Astrocyte (in vitro differentiated cells and primary cell): Measurements from ENCODE around the gene PSMD14. TPM values are rescaled to one million over a fixed set of nuclear protein-coding genes. Genes with fewer than 3 reads are reported as not detected.
A peak's percentile ranks its signal among the peaks of the same experiment; 100 is the strongest.

Source experiments
- DNase-seq: peaks from one replicate; pipeline ENCODE4 v3.0.0-alpha.2; 2010; ENCODE audit warnings: low read depth
- FAIRE-seq: peaks from 2 replicates; lab custom pipeline; 2011; peaks lifted over from hg19 to GRCh38; lab: Jason Lieb, UNC
- H2AFZ ChIP-seq: 2 replicates; pipeline ENCODE4 v1.6.0; 2012; ENCODE audit warnings: low read depth, low read length, inconsistent platforms
- H3K27ac ChIP-seq: 2 replicates; pipeline ENCODE4 v1.5.1; 2011; ENCODE audit warnings: low read depth, low read length, inconsistent platforms
- H3K27me3 ChIP-seq: 2 replicates; pipeline ENCODE4 v1.6.0; 2011; ENCODE audit warnings: low read length, inconsistent platforms; ENCODE audit not compliant: insufficient read depth
- H3K36me3 ChIP-seq: 2 replicates; pipeline ENCODE4 v1.5.1; 2011; ENCODE audit warnings: low read length, inconsistent platforms; ENCODE audit not compliant: insufficient read depth
- H3K4me1 ChIP-seq: 2 replicates; pipeline ENCODE4 v1.5.1; 2011; ENCODE audit warnings: low read length, inconsistent platforms; ENCODE audit not compliant: insufficient read depth
- H3K4me2 ChIP-seq: 2 replicates; pipeline ENCODE4 v1.6.0; 2012; ENCODE audit warnings: low read length, inconsistent platforms
- H3K4me3 ChIP-seq: 2 replicates; pipeline ENCODE4 v1.5.1; 2011; ENCODE audit warnings: low read depth, mild to moderate bottlenecking, low read length, inconsistent platforms; ENCODE audit not compliant: insufficient read depth
- H3K79me2 ChIP-seq: 2 replicates; pipeline ENCODE4 v1.6.0; 2012; ENCODE audit warnings: mild to moderate bottlenecking, low read length, inconsistent platforms; ENCODE audit not compliant: insufficient read depth
- H3K9ac ChIP-seq: 2 replicates; pipeline ENCODE4 v1.6.0; 2012; ENCODE audit warnings: mild to moderate bottlenecking, low read length, inconsistent platforms
- H3K9me3 ChIP-seq: 2 replicates; pipeline ENCODE4 v1.5.1; 2012; ENCODE audit warnings: low read depth, mild to moderate bottlenecking, low read length, inconsistent platforms; ENCODE audit not compliant: insufficient read depth
- H4K20me1 ChIP-seq: 2 replicates; pipeline ENCODE4 v1.6.0; 2012; ENCODE audit warnings: low read length, inconsistent platforms; ENCODE audit not compliant: insufficient read depth
- H3K27ac Mint-ChIP-seq: one replicate; pipeline ENCODE4 v1.8.0; 2021; ENCODE audit warnings: mild to moderate bottlenecking, mixed read lengths; ENCODE audit not compliant: unreplicated experiment
- H3K27me3 Mint-ChIP-seq: one replicate; pipeline ENCODE4 v1.8.0; 2021; ENCODE audit warnings: low read depth, mixed read lengths; ENCODE audit not compliant: unreplicated experiment
- H3K36me3 Mint-ChIP-seq: one replicate; pipeline ENCODE4 v1.8.0; 2021; ENCODE audit warnings: low read depth, mixed read lengths; ENCODE audit not compliant: unreplicated experiment
- H3K4me1 Mint-ChIP-seq: one replicate; pipeline ENCODE4 v1.8.0; 2021; ENCODE audit warnings: low read depth, mixed read lengths; ENCODE audit not compliant: unreplicated experiment
- H3K4me3 Mint-ChIP-seq: one replicate; pipeline ENCODE4 v1.8.0; 2021; ENCODE audit warnings: mild to moderate bottlenecking, moderate library complexity, mixed read lengths; ENCODE audit not compliant: unreplicated experiment
- H3K9me3 Mint-ChIP-seq: one replicate; pipeline ENCODE4 v1.8.0; 2021; ENCODE audit warnings: mild to moderate bottlenecking, mixed read lengths; ENCODE audit not compliant: unreplicated experiment
- CTCF ChIP-seq: IDR thresholded peaks from 2 replicates; pipeline ENCODE4 v1.5.1; 2011; ENCODE audit warnings: low read depth, mild to moderate bottlenecking, inconsistent platforms, low read length, moderate library complexity; ENCODE audit not compliant: insufficient read depth
- EZH2 ChIP-seq: IDR thresholded peaks from 2 replicates; pipeline ENCODE4 v1.6.1; 2012; ENCODE audit warnings: mild to moderate bottlenecking, low read length, inconsistent platforms; ENCODE audit not compliant: insufficient read depth
- total RNA-seq: library from RNA; stranded (reverse); gene quantifications from 2 replicates; pipeline ENCODE4 v1.2.1, GENCODE V29; 2021

Gene PSMD14
- total RNA-seq, 1 donor from 2014 or later, result 86.0 TPM

DNA sequence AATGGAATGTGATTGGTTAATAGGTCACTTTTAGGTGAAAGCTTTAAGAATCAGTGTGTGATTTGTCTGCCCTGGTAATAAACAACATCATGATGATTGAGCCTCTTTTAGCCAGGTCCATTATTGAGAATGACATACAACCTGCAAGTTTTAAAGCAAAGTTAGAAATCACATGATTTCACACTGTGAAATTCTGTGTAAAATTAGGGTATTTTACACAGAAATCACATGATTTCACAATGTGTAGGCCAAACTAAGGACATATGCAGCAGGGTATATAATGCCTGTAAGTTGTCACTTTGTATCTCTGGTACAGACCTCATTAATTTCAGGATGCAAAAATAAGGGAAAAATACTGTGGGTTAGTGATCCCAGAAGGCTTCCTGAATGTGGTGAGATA, 16.7 kb downstream of the PSMD14 start:
- no peaks in the 10 kb centered on the region for H3K27me3 Mint-ChIP-seq
- Histone ChIP-seq H3K4me3 (no peak overlapping the region), H3K9me3 (no peaks in the 10 kb centered on the region), H3K27ac (no peak overlapping the region), H2AFZ (no peak overlapping the region), H3K79me2 (peaks cover 88% of the 10 kb centered on the region), H3K36me3 (peaks cover 19% of the 10 kb centered on the region), H4K20me1 (peaks cover 29% of the 10 kb centered on the region), H3K9ac (no peak overlapping the region), H3K4me1 (no peaks in the 10 kb centered on the region), H3K4me2 (no peak overlapping the region), H3K27me3 (no peaks in the 10 kb centered on the region)
- FAIRE-seq, result peak; percentile 43
- H3K36me3 Mint-ChIP-seq, result peaks cover 10% of the 10 kb centered on the region
- no peaks in the 10 kb centered on the region for H3K9me3 Mint-ChIP-seq
- DNase-seq, result no peak
- TF ChIP-seq CTCF, result no peak
- TF ChIP-seq EZH2, result no peak
- H3K27ac Mint-ChIP-seq, result no peak overlapping the region
- H3K4me1 Mint-ChIP-seq, result peaks cover 7% of the 10 kb centered on the region
- H3K4me3 Mint-ChIP-seq, result no peak overlapping the region

- Histone ChIP-seq H3K27me3 (no peaks in the 10 kb centered on the region), H3K4me3 (no peak overlapping the region), H3K9me3 (no peaks in the 10 kb centered on the region), H3K4me2 (no peak overlapping the region), H2AFZ (no peak overlapping the region), H3K4me1 (no peaks in the 10 kb centered on the region), H3K79me2 (peaks cover 89% of the 10 kb centered on the region), H3K27ac (no peak overlapping the region), H3K9ac (no peak overlapping the region), H4K20me1 (peaks cover 26% of the 10 kb centered on the region), H3K36me3 (peaks cover 9% of the 10 kb centered on the region)
- FAIRE-seq, result no peak
- Mint-ChIP-seq H3K27me3 (no peaks in the 10 kb centered on the region), H3K9me3 (no peaks in the 10 kb centered on the region), H3K36me3 (peaks cover 4% of the 10 kb centered on the region), H3K4me1 (peaks cover 7% of the 10 kb centered on the region), H3K27ac (no peak overlapping the region), H3K4me3 (no peak overlapping the region)
- TF ChIP-seq EZH2 (no peak), CTCF (no peak)
- DNase-seq, result no peak
Measured at GRCh38 chr2:161327582-161327981, 19.4 kb downstream of the PSMD14 start.

DNA sequence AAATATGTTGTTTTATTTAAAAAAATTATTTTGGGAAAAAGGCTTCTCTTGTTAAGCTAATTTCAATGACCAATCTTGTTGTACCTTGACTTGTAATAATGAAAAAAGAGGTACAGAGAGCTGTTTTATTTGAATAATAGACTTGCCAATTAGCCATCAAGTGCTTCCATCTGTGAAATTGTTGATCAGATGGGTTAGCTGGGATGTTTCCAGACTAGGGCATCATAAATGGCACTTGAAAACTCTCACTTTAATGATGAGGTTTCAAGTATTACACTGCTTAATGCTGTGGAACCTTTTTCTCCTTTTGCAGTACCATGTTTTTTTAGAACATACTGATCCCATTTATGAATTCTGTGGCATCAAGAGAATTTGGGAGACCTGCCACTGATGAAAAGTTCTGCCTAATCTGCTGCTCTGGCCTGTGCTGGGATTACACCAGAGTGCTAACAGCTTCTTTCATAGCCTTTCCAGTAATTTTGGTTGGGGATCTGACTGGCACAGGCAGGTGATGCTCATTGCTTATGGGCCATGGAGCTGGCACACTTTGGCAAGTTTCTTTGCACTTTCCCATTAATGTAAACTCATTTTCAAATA, 24.2 kb downstream of the PSMD14 start:
- Mint-ChIP-seq H3K27me3 (no peaks in the 10 kb centered on the region), H3K4me3 (no peak overlapping the region), H3K27ac (no peak overlapping the region), H3K4me1 (peaks cover 4% of the 10 kb centered on the region), H3K36me3 (peaks cover 4% of the 10 kb centered on the region), H3K9me3 (no peaks in the 10 kb centered on the region)
- DNase-seq (no peak), FAIRE-seq (no peak)
- no peaks in the 10 kb centered on the region for H3K4me1 ChIP-seq
- H3K4me3 ChIP-seq, result no peak overlapping the region
- TF ChIP-seq EZH2 (no peak), CTCF (no peak)
- H3K36me3 ChIP-seq, result peaks cover 5% of the 10 kb centered on the region
- no peaks in the 10 kb centered on the region for H3K9me3 ChIP-seq
- peaks cover 93% of the 10 kb centered on the region for H3K79me2 ChIP-seq
- no peak overlapping the region for H3K9ac ChIP-seq
- no peak overlapping the region for H3K27ac ChIP-seq
- H4K20me1 ChIP-seq, result peaks cover 30% of the 10 kb centered on the region
- H3K27me3 ChIP-seq, result no peaks in the 10 kb centered on the region
- H3K4me2 ChIP-seq, result no peak overlapping the region
- no peak overlapping the region for H2AFZ ChIP-seq
